GM18505 (cell line): ENCODE data around the gene GNB1L.

ENCODE experiments used
- ATAC-seq: cut with Tn5 transposase; IDR thresholded peaks from one replicate; pipeline ENCODE4 v1.9.1; 2021; ENCODE audit not compliant: unreplicated experiment
- POLR2A ChIP-seq: IDR thresholded peaks from 4 replicates; pipeline ENCODE4 v1.6.1; 2011; ENCODE audit warnings: borderline replicate concordance; ENCODE audit not compliant: insufficient read depth, insufficient read length; ENCODE audit errors: extremely low read depth

The GNB1L gene

GRCh38 chr22:19744350-19745006 is 110.2 kb downstream of the GNB1L start:
- no peak for TF ChIP-seq POLR2A
- ATAC-seq: no peak

- ATAC-seq: no peak
- no peak for TF ChIP-seq POLR2A
Measured at GRCh38 chr22:19743651-19744050, 111.0 kb downstream of the GNB1L start.

- no peak for TF ChIP-seq POLR2A
- no peak for ATAC-seq
Measured at GRCh38 chr22:19743081-19743480, 111.6 kb downstream of the GNB1L start.

- no peak for TF ChIP-seq POLR2A
- no peak for ATAC-seq
Measured at GRCh38 chr22:19742160-19743066, 112.3 kb downstream of the GNB1L start.

- no peak for TF ChIP-seq POLR2A
- no peak for ATAC-seq
Measured at GRCh38 chr22:19741053-19741452, 113.6 kb downstream of the GNB1L start.

GRCh38 chr22:19740586-19740985 is 114.1 kb downstream of the GNB1L start:
- TF ChIP-seq POLR2A: no peak
- no peak for ATAC-seq

- no peak for ATAC-seq
- no peak for TF ChIP-seq POLR2A
Measured at GRCh38 chr22:19739911-19740449, 114.7 kb downstream of the GNB1L start.

- no peak for ATAC-seq
- no peak for TF ChIP-seq POLR2A
Measured at GRCh38 chr22:19739448-19739895, 115.2 kb downstream of the GNB1L start.

- TF ChIP-seq POLR2A: no peak
- ATAC-seq: no peak
Measured at GRCh38 chr22:19738664-19739447, 115.8 kb downstream of the GNB1L start.

- no peak for TF ChIP-seq POLR2A
- no peak for ATAC-seq
Measured at GRCh38 chr22:19737846-19738663, 116.6 kb downstream of the GNB1L start.

GRCh38 chr22:19735665-19736510 is 118.8 kb downstream of the GNB1L start:
- no peak for ATAC-seq
- TF ChIP-seq POLR2A: no peak
